HepG2 (cell line): Measurements from ENCODE around the gene JMJD6. TPM values are rescaled to one million over a fixed set of nuclear protein-coding genes. Genes with fewer than 3 reads are reported as not detected.

Experiments used
- BCL6 ChIP-seq: IDR thresholded peaks from 2 replicates; pipeline ENCODE4 v1.6.1; 2016; ENCODE audit warnings: missing genetic modification reagents, missing compliant biosample characterization
- CEBPG ChIP-seq: IDR thresholded peaks from 2 replicates; pipeline ENCODE4 v1.6.1; 2016
- ELF3 ChIP-seq: IDR thresholded peaks from 2 replicates; pipeline ENCODE4 v1.6.1; 2016; ENCODE audit warnings: missing genetic modification reagents, missing compliant biosample characterization
- FOSL2 ChIP-seq: sonication (generic); formaldehyde crosslinking; IDR thresholded peaks from 2 replicates; pipeline ENCODE4 v1.4.0; 2020; ENCODE audit warnings: missing genetic modification reagents
- FOXA3 ChIP-seq: IDR thresholded peaks from 2 replicates; pipeline ENCODE4 v1.6.1; 2016; ENCODE audit warnings: missing genetic modification reagents, missing compliant biosample characterization
- FOXP1 ChIP-seq, 2 experiments: fragments of 450-650 bp in 1 of 2; IDR thresholded peaks; 2 replicates each; pipeline ENCODE4 v1.6.1; 2017 to 2018; ENCODE audit warnings: antibody characterized with exemption in 1 of 2
- GABPB1 ChIP-seq: IDR thresholded peaks from 2 replicates; pipeline ENCODE4 v1.6.1; 2016; ENCODE audit warnings: mild to moderate bottlenecking, missing genetic modification reagents, moderate library complexity, missing compliant biosample characterization
- HNF4A ChIP-seq: sonication (generic); formaldehyde crosslinking; IDR thresholded peaks from 2 replicates; pipeline ENCODE4 v1.4.0; 2020; ENCODE audit warnings: missing genetic modification reagents
- KLF6 ChIP-seq: IDR thresholded peaks from 2 replicates; pipeline ENCODE4 v1.8.0; 2016; ENCODE audit warnings: missing biosample characterization, missing genetic modification reagents
- MAFK ChIP-seq, 2 experiments: IDR thresholded peaks in 1 of 2; conservative IDR thresholded peaks in 1 of 2; 2 replicates each; pipeline ENCODE4 v1.6.1; 2011; ENCODE audit warnings: improper control_type of control experiment in 2 of 2, low read length in 2 of 2
- MBNL3 ChIP-seq: fragments of 250-450 bp; sonication (Bioruptor Pico); conservative IDR thresholded peaks from 2 replicates; pipeline ENCODE4 v1.8.0; 2022; ENCODE audit warnings: mild to moderate bottlenecking, inconsistent platforms
- MED1 ChIP-seq: sonication (generic); formaldehyde crosslinking; IDR thresholded peaks from 2 replicates; pipeline ENCODE4 v1.4.0; 2020; ENCODE audit warnings: missing genetic modification reagents
- NAIF1 ChIP-seq: sonication (generic); formaldehyde crosslinking; IDR thresholded peaks from 2 replicates; pipeline ENCODE4 v1.5.0; 2020; ENCODE audit warnings: mild to moderate bottlenecking, missing genetic modification reagents, borderline replicate concordance
- NR2F6 ChIP-seq, 2 experiments: IDR thresholded peaks; 2 replicates each; pipeline ENCODE4 v1.6.1; 2016; ENCODE audit warnings: antibody characterized with exemption in 1 of 2, mild to moderate bottlenecking in 1 of 2
- ONECUT2 ChIP-seq: sonication (generic); formaldehyde crosslinking; IDR thresholded peaks from 2 replicates; pipeline ENCODE4 v1.4.0; 2020; ENCODE audit warnings: missing genetic modification reagents
- POLR2A ChIP-seq, 2 experiments: IDR thresholded peaks; 2 replicates each; pipeline ENCODE4 v1.6.1; 2011; ENCODE audit warnings: low read depth in 2 of 2, low read length in 2 of 2, mild to moderate bottlenecking in 1 of 2, moderate library complexity in 1 of 2; ENCODE audit not compliant: insufficient read depth in 1 of 2
- PPARG ChIP-seq: conservative IDR thresholded peaks from 2 replicates; pipeline ENCODE4 v1.6.1; 2016; ENCODE audit warnings: missing biosample characterization, missing genetic modification reagents
- PTBP1 ChIP-seq: fragments of 200-400 bp; formaldehyde crosslinking; IDR thresholded peaks from 2 replicates; pipeline ENCODE4 v1.6.1; 2018; ENCODE audit warnings: low read length, low read depth; ENCODE audit not compliant: poor library complexity, severe bottlenecking
- RXRB ChIP-seq: IDR thresholded peaks from 2 replicates; pipeline ENCODE4 v1.6.1; 2016; ENCODE audit warnings: borderline replicate concordance, missing genetic modification reagents, missing compliant biosample characterization
- SAFB2 ChIP-seq: sonication (generic); formaldehyde crosslinking; IDR thresholded peaks from 2 replicates; pipeline ENCODE4 v1.5.1; 2020; ENCODE audit warnings: missing genetic modification reagents, low read depth, mild to moderate bottlenecking, borderline replicate concordance
- SALL2 ChIP-seq: sonication (generic); formaldehyde crosslinking; IDR thresholded peaks from 2 replicates; pipeline ENCODE4 v1.8.1; 2023; ENCODE audit warnings: mild to moderate bottlenecking, missing genetic modification reagents, inconsistent platforms
- SIX1 ChIP-seq: sonication (generic); formaldehyde crosslinking; IDR thresholded peaks from 2 replicates; pipeline ENCODE4 v1.4.0; 2020; ENCODE audit warnings: missing genetic modification reagents, borderline replicate concordance
- SNAPC2 ChIP-seq: sonication (generic); formaldehyde crosslinking; IDR thresholded peaks from 2 replicates; pipeline ENCODE4 v1.8.1; 2022; ENCODE audit warnings: mild to moderate bottlenecking, missing genetic modification reagents
- TFDP2 ChIP-seq: sonication (generic); formaldehyde crosslinking; IDR thresholded peaks from 2 replicates; pipeline ENCODE4 v1.4.0; 2020; ENCODE audit warnings: missing genetic modification reagents
- ZBTB7A ChIP-seq: sonication (generic); formaldehyde crosslinking; IDR thresholded peaks from 2 replicates; pipeline ENCODE4 v1.8.0; 2022; ENCODE audit warnings: mild to moderate bottlenecking, missing genetic modification reagents
- ZFP90 ChIP-seq: sonication (generic); formaldehyde crosslinking; IDR thresholded peaks from 2 replicates; pipeline ENCODE4 v1.8.0; 2022; ENCODE audit warnings: missing genetic modification reagents, mild to moderate bottlenecking, inconsistent platforms, borderline replicate concordance
- ZKSCAN1 ChIP-seq: fragments of 150-350 bp; IDR thresholded peaks from 2 replicates; pipeline ENCODE4 v1.6.1; 2014; ENCODE audit warnings: low read length
- ZKSCAN5 ChIP-seq: sonication (generic); formaldehyde crosslinking; IDR thresholded peaks from 2 replicates; pipeline ENCODE4 v1.5.1; 2020; ENCODE audit warnings: mild to moderate bottlenecking, missing genetic modification reagents
- ZMAT5 ChIP-seq: sonication (generic); formaldehyde crosslinking; IDR thresholded peaks from 2 replicates; pipeline ENCODE4 v1.5.0; 2020; ENCODE audit warnings: mild to moderate bottlenecking, low read depth, missing genetic modification reagents, borderline replicate concordance
- ZNF292 ChIP-seq: sonication (generic); formaldehyde crosslinking; IDR thresholded peaks from 2 replicates; pipeline ENCODE4 v1.8.1; 2022; ENCODE audit warnings: mild to moderate bottlenecking, low read depth, missing genetic modification reagents, borderline replicate concordance
- ZNF33B ChIP-seq: sonication (generic); formaldehyde crosslinking; IDR thresholded peaks from 2 replicates; pipeline ENCODE4 v1.5.1; 2020; ENCODE audit warnings: mild to moderate bottlenecking, missing genetic modification reagents
- ZNF772 ChIP-seq: sonication (generic); formaldehyde crosslinking; IDR thresholded peaks from 2 replicates; pipeline ENCODE4 v1.5.0; 2020; ENCODE audit warnings: mild to moderate bottlenecking, missing genetic modification reagents
- polyA plus RNA-seq, 8 experiments: library from polyadenylated mRNA; depleted of rRNA in 3 of 8; stranded (reverse) in 7 of 8; unstranded in 1 of 8; fragments of >200 nt; fragmentation: Illumina TruSeq in 4 of 8; extraction: Trizol in 4 of 8; gene quantifications; 2 replicates each; pipeline versions ENCODE4 v1.2.1 to v1.2.3, GENCODE V29; 2011 to 2016; ENCODE audit warnings: low read depth in 4 of 8, missing spikeins in 1 of 8, mixed read lengths in 1 of 8; ENCODE audit not compliant: insufficient read depth in 1 of 8
- total RNA-seq, 5 experiments: library from RNA; depleted of rRNA; stranded (reverse); fragments of >200 nt; fragmentation: Illumina TruSeq; extraction: Trizol; gene quantifications; 2 replicates each; pipeline ENCODE4 v1.2.3, GENCODE V29; 2016; ENCODE audit warnings: low read depth in 1 of 5

Gene JMJD6
- total and polyA plus RNA-seq, 2 of the 13 experiments (the other 11 are each of a cell fraction or from before 2014, with no cell fraction given) = 33.6 to 41.0 TPM

DNA sequence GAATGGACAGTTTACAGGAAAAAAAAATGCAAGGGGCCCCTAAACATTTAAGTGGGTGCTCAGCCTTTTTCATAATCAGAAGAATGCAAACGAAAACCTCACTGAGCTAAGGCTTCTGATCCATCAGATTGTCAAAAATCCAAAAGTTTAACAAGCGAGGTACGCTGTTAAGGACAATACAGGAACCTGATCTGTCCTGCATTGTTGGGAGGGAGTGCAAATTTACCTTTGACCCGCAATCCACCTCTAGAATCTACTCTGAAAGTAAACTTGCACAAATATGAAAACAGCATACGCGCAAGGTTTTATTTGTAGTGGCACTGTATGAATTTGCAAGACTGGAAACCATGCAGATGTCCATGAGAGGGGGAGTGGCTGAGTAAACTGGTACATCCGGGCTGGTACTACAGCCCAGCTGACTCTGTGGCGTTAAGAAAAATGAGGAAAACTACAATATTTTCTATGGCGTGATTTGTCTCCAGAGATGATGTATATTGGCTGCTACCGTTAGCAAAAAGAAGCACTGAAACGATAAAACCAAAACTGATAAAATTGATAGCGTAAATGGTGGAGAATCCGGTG lies 54.0 kb downstream of the JMJD6 start (continued):
- TF ChIP-seq ZNF772 (CRISPR knock-in tag) (no peak; the same call in 1 of the 2 replicates), ONECUT2 (CRISPR knock-in tag) (peak; percentile 23; the same call in 1 of the 2 replicates), ZNF33B (CRISPR knock-in tag) (0 out of 2 replicates have a peak, but pooled peaks have one; percentile 68), FOXP1 (IDR thresholded peaks at IDR 0.05) (no peak), FOXP1 (CRISPR knock-in tag; IDR thresholded peaks at IDR 0.05) (peak; percentile 35; the same call in 1 of the 2 replicates), ZMAT5 (CRISPR knock-in tag) (no peak), CEBPG (peak; percentile 43; the same call in 1 of the 2 replicates), PPARG (CRISPR knock-in tag) (peak; percentile 95), SALL2 (CRISPR knock-in tag) (0 out of 2 replicates have a peak, but pooled peaks have one; percentile 16), PTBP1 (no peak), NAIF1 (CRISPR knock-in tag) (peak; percentile 63), MED1 (CRISPR knock-in tag) (peak; percentile 51), SAFB2 (CRISPR knock-in tag) (peak; percentile 51; the same call in 1 of the 2 replicates), ZKSCAN1 (no peak), BCL6 (CRISPR knock-in tag) (0 out of 2 replicates have a peak, but pooled peaks have one; percentile 40), ELF3 (CRISPR knock-in tag) (peak; percentile 44), FOSL2 (CRISPR knock-in tag) (no peak), MAFK (conservative IDR thresholded peaks at IDR 0.05 in 1 of 2, IDR thresholded peaks at IDR 0.05 in 1 of 2; ENCODE audit: low read length in 2 of 2) (0 out of 4 replicates have a peak, but pooled peaks of 1 of the 2 experiments have one; percentile 0), KLF6 (CRISPR knock-in tag) (0 out of 2 replicates have a peak, but pooled peaks have one; percentile 44), POLR2A (IDR thresholded peaks at IDR 0.05; ENCODE audit: insufficient read depth in 1 of 2, low read depth in 2 of 2, low read length in 2 of 2) (no peak), ZFP90 (CRISPR knock-in tag) (no peak), ZKSCAN5 (CRISPR knock-in tag) (no peak), ZBTB7A (CRISPR knock-in tag) (no peak), NR2F6 (IDR thresholded peaks at IDR 0.05) (no peak; the same call in 1 of the 2 replicates), NR2F6 (CRISPR knock-in tag; IDR thresholded peaks at IDR 0.05) (peak; percentile 37; the same call in 1 of the 2 replicates), TFDP2 (peak; percentile 17; the same call in 1 of the 2 replicates), ZNF292 (CRISPR knock-in tag) (no peak), HNF4A (peak; percentile 57), SIX1 (CRISPR knock-in tag) (peak; percentile 74), FOXA3 (CRISPR knock-in tag) (peak; percentile 74), MBNL3 (CRISPR knock-in tag) (no peak), RXRB (peak; percentile 81), SNAPC2 (CRISPR knock-in tag) (0 out of 2 replicates have a peak, but pooled peaks have one; percentile 49), GABPB1 (CRISPR knock-in tag) (no peak)
